ENCODE measurements around the gene DFFB.

DFFB gene

DNA sequence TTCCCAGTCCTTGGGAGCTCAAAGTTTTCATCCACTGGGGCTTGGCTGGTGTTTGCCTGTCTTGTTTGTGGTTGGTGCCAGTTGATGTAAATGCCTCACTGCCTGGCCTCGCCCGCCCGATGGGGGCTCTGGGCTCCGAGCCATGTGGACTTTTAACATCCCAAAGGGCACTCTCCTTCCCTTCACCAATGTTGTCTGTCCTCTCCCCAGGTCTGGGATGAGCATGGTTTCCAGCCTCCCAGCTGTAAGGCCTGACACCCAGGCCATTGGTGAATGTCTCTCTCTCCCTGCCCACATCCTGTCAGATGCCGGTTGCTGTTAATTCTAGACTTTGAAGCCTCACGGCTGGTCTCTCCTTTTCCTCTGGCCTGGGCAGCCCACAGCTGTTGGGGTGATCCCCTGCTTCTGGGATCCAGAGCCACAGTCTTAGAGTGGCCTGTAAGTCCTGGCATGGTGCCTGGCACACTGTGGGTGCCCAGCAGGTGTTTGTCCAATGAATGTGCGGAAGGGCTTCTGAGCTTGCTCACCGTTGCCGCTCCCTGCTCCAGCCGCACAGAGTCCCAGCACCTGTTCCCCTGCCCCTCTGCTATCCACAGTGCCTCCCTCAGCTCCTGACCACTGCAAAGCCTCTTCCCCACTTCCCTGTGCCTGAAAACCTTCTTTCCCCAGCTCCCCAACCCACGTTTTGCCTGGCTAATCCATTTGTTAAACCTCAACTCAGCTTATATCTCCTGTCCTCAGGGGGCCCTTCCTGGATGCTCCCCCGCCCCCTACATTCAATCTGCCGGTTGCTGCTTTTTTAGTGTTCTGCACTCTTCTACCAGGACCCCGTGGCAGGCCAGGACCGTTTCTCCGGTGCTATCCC is 46.1 kb downstream of the DFFB start:
- no peak overlapping the region for H3K27ac ChIP-seq
- TF ChIP-seq, protein P1, sequence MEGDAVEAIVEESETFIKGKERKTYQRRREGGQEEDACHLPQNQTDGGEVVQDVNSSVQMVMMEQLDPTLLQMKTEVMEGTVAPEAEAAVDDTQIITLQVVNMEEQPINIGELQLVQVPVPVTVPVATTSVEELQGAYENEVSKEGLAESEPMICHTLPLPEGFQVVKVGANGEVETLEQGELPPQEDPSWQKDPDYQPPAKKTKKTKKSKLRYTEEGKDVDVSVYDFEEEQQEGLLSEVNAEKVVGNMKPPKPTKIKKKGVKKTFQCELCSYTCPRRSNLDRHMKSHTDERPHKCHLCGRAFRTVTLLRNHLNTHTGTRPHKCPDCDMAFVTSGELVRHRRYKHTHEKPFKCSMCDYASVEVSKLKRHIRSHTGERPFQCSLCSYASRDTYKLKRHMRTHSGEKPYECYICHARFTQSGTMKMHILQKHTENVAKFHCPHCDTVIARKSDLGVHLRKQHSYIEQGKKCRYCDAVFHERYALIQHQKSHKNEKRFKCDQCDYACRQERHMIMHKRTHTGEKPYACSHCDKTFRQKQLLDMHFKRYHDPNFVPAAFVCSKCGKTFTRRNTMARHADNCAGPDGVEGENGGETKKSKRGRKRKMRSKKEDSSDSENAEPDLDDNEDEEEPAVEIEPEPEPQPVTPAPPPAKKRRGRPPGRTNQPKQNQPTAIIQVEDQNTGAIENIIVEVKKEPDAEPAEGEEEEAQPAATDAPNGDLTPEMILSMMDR (conservative IDR thresholded peaks at IDR 0.05), result no peak

DNA sequence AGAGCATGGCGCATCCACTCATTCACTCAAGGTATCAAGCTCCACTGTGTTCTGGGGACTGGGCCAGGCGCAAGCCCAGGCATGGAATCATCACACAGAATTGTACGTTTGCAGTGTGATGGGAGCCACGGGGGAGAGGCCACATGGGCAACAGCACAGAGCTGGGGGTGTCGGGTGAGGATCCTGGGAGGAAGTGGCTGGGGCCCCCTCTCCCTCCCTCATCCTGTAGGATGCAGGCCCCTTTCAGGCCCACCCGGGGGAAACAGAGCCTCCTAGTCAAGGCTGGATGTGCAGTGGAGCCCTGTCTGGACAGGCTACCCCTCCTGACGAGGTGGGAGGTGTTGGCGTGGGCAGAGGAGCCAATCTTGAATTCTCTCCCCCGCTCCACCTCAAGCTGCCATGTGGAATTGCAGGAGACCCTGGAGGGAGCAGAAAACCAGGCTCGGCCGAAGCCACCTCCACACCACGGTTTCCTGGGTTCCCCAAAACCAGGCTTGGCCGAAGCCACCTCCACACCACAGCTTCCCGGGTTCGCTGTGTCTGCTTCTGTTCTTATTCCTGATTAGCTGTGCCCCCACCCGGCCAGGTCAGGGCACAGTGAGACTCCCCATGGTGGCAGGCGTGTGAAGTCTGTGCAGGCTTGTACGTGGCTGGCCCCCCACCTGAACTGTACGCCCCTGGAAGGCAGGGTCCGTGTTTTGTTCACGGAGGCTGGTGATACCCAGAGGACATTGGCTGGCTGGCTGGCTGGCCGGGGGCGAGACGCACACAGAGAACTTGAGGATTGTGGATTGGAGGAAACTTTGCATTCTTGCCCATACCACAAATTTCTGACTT is 46.9 kb downstream of the DFFB start:
- TF ChIP-seq, protein P1 (conservative IDR thresholded peaks at IDR 0.05), result no peak
- no peak overlapping the region for H3K27ac ChIP-seq

DNA sequence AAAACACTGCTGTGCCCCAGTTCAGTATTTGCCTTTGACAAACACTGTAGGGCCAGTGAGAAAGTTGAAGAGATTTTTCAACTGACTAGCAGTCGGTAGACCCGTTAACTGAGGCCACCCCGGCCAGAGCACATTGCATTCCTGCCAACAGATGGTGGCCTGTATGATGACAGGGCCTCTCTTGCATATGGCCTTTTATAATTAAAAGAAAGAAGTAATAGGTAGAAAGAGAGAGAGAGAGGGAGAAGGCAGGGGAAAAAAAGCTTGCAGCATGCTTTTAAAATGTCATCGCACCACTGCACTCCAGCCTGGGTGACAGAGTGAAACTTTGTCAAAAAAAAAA is 47.5 kb downstream of the DFFB start:
- H3K27ac ChIP-seq, result no peak overlapping the region

DNA sequence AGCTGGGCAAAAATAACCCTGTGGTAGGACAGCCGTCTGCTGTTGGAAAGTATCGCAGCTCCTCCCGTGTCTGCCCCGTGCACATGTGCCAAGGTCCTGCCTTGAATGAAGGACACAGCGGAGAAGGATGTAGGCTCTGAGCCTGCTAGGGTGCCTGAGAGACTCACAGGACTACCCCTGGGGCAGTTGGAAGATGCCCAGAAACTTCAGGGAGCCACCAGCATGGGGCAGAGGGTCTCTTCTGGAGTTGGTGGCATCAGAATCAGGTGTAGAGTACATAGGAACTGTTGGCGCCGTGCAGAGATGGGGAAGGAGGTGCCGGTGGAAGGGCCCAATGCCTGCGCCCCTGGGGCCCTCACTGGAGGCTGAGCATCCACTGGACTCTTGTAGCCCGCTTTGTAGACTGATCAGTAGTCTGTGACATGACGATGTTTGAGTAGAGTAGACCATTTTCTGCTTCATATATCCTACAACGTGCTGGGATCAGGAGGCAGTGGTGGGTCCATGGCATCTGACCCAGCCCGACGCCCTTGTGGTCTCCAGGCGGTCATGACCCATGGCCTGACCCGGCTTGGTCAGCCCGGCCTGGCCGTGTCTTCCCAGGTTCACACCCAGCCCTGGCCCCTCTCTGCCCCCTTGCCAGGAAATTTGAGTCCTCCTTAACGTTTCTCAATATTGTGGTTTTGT is 48.1 kb downstream of the DFFB start:
- no peak overlapping the region for H3K27ac ChIP-seq
- TF ChIP-seq, protein P1 (conservative IDR thresholded peaks at IDR 0.05), result no peak

More for the DNA sequence above, 47.5 kb downstream of the DFFB start:
- TF ChIP-seq, protein P1 (conservative IDR thresholded peaks at IDR 0.05), result no peak

DNA sequence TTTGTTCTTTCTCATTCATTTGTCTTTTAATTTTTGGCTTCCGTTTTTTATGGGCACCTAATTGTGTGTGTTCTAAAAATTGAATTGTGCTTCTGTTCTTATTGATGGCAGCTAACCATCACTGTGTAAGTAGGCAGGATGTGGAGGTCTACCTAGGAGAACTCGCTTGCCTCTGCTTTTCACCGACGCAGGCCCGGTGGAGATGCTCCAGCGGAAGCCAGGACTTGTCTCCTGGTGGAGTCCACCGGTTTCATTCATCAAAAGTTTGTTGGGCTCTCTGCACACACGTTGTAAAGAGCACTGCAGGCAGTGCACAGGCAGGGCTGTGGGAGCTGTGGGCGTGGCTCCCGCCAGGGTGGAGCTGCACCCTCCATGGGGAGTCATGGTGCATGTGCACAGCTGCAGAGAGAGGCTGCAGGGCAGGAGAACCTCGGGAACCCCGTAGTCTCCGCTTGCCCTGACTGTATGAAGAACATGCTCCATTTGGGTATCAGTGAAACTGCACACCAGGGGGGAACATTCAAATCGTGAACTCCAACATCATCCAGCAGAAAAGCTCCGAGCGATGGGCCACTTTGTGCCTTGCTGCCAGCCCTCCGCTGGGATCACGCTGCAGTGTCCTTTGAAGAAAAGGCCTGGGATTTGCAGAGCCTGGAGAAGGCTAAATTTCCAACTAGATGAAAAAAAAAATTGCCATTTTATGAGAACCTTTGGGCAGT is 48.8 kb downstream of the DFFB start:
- no peak overlapping the region for H3K27ac ChIP-seq
- TF ChIP-seq, protein P1 (conservative IDR thresholded peaks at IDR 0.05), result no peak

DNA sequence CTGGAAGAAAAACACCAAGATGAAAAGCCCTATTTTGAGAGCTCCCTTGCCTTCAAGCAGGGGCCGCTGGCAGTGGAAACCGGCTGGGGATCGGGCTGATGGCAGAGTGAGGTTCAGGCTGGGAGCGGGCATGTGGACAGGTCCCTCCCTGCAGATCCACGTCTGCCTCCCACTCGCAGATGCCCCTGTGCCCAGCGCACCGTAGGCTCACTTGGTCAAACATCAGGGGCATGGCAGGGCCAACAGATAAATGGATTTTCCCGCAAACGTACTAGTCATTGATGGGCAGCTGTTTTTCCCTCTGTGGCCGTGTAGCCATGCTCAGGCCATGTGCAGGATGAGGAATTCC is 49.4 kb downstream of the DFFB start:
- no peak overlapping the region for H3K27ac ChIP-seq
- TF ChIP-seq, protein P1 (conservative IDR thresholded peaks at IDR 0.05), result no peak

Measured in VCaP (cell line).